ENCODE measurements around the gene GSTO2. TPM values are rescaled to one million over a fixed set of nuclear protein-coding genes. Genes with fewer than 3 reads are reported as not detected.
A peak's percentile ranks its signal among the peaks of the same experiment; 100 is the strongest.

Gene GSTO2
- total and polyA plus RNA-seq, 10 of the 15 experiments (the other 5 are each of a cell fraction or from before 2014, with no cell fraction given): 0.16 to 0.86 (median 0.46) TPM

DNA sequence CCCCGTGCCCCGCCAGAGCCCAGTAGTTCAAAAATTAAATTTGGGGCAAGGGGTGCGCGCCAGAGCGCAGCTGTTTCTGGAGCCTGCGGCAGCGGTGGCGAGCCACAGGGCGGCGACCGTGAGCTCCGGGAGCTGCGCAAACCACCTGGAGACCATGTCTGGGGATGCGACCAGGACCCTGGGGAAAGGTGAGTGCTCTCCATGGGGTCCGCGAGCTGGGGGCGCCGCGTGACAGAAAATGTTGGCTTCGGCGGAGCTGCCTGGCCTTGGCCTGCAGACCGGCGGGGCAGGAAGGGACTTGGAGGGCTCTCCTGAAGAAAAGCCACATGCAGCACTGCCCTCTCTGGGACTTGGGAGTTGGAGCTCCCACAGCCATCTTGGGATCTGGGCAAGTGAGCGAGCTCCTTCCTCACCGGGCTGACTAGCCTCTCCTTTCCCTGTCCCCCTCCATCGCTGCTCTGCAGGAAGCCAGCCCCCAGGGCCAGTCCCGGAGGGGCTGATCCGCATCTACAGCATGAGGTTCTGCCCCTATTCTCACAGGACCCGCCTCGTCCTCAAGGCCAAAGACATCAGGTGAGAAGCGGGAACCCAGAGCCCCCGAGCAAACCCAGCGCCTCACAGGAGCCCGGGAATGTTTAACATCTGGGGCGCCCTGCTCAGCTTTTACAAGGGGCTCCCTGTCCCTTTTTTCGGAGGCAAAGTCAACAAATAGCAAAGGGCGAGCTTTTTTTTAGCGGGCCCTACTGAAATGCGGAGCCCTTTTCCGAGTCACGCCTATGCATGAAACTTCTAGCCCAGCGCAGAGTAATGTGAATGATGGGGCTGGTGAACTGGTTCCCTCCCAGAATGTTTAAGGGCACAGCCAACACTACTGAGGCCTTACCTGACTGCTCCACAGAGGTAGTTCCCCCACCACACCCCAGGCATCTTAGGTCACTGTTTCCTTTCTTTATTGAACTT is 6.1 kb downstream of the GSTO2 start:
- Histone ChIP-seq H3K79me2 (ENCODE audit: control insufficient read depth, insufficient read depth, low read length) (no peaks in the 10 kb centered on the region), H4K20me1 (ENCODE audit: control insufficient read depth, insufficient read depth) (no peaks in the 10 kb centered on the region), H3K27ac (ENCODE audit: control insufficient read depth, insufficient read depth) (no peak overlapping the region), H3K4me3 (no peak overlapping the region), H3K36me3 (ENCODE audit: control insufficient read depth in 2 of 2, insufficient read depth in 2 of 2, low read length in 1 of 2) (no peaks in the 10 kb centered on the region), H3K4me2 (ENCODE audit: control insufficient read depth, insufficient read depth) (no peak overlapping the region), H3K9ac (ENCODE audit: control insufficient read depth, insufficient read depth, low read length) (no peak overlapping the region), H3K9me3 (replicated peaks; ENCODE audit: control insufficient read depth, insufficient read depth, low read length) (no peaks in the 10 kb centered on the region), H3K27me3 (replicated peaks in 1 of 2; ENCODE audit: control insufficient read depth in 2 of 2, insufficient read depth in 2 of 2, low read length in 1 of 2) (peaks cover 2% of the 10 kb centered on the region in 2 experiments; a peak in 3 of 4 replicates), H2AFZ (ENCODE audit: control insufficient read depth, low read depth, low read length) (no peak overlapping the region), H3K4me1 (ENCODE audit: control insufficient read depth, insufficient read depth, low read length) (no peaks in the 10 kb centered on the region)
- FAIRE-seq: no peak
- ChIA-PET SMC1A (ENCODE audit: uncharacterized antibody, unreplicated experiment) (interaction anchor here (0.7 to 4.0 kb wide), 19 partner anchors 8 to 570 kb away, joined by 3 to 38 read pairs (median 4); partner anchors contain the start of genes CFAP58 and GSTO1), POLR2A (interaction anchor here (0.6 to 0.7 kb wide), 2 partner anchors 18 to 1357 kb away, joined by 3 read pairs; no protein-coding TSS in a partner anchor), CTCF (interaction anchor here (0.6 to 9.3 kb wide), 36 partner anchors 8 to 942 kb away, joined by 3 to 120 read pairs (median 4); partner anchors contain the start of genes CFAP43, CFAP58, GSTO1 and SFR1), RAD21 (ENCODE audit: unreplicated experiment) (interaction anchor here (0.8 to 3.7 kb wide), 10 partner anchors 11 to 1416 kb away, joined by 3 to 24 read pairs (median 4); partner anchors contain the start of genes CFAP58 and GSTO1)
- 17% methylated on average over 42 of the region's 42 CpGs for WGBS (ENCODE audit: insufficient coverage, insufficient replicate concordance, low lambda C conversion rate, missing lambda C conversion rate)
- no peak for DNase-seq (ENCODE audit: low read depth, low spot score)
- no TSS peak for BruUV-seq (replicated peaks)
- ATAC-seq: peak; percentile 97
- intact Hi-C loops (cut with micrococcal nuclease; ENCODE audit: unreplicated experiment): no loop called here
- in situ Hi-C loops (cut with MboI): no loop called here
- no peak for TF ChIP-seq HDAC6 (IDR thresholded peaks at IDR 0.05; ENCODE audit: unreplicated experiment)
- no peak for TF ChIP-seq SIX5 (IDR thresholded peaks at IDR 0.05; ENCODE audit: low read depth, low read length, severe bottlenecking)
- TF ChIP-seq, protein P1, sequence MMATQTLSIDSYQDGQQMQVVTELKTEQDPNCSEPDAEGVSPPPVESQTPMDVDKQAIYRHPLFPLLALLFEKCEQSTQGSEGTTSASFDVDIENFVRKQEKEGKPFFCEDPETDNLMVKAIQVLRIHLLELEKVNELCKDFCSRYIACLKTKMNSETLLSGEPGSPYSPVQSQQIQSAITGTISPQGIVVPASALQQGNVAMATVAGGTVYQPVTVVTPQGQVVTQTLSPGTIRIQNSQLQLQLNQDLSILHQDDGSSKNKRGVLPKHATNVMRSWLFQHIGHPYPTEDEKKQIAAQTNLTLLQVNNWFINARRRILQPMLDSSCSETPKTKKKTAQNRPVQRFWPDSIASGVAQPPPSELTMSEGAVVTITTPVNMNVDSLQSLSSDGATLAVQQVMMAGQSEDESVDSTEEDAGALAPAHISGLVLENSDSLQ (IDR thresholded peaks at IDR 0.05): no peak
- peak; percentile 36; the same call in 1 of the 2 replicates for TF ChIP-seq RAD21 (IDR thresholded peaks at IDR 0.05; ENCODE audit: insufficient read depth, low read depth, low read length)
- TF ChIP-seq CTCF (IDR thresholded peaks at IDR 0.05 in 2 of 3, conservative IDR thresholded peaks at IDR 0.05 in 1 of 3; ENCODE audit: control insufficient read depth in 2 of 3, extremely low read depth in 1 of 3, insufficient read depth in 1 of 3, low read depth in 3 of 3, low read length in 3 of 3): peak; percentile 69 to 97 (median 86)
- 0 out of 2 replicates have a peak, but pooled peaks have one; percentile 30 for TF ChIP-seq RUNX3 (IDR thresholded peaks at IDR 0.05; ENCODE audit: low read length)
- TF ChIP-seq IRF4 (IDR thresholded peaks at IDR 0.05; ENCODE audit: low read depth, low read length): no peak
- TF ChIP-seq BACH1 (IDR thresholded peaks at IDR 0.05; ENCODE audit: borderline replicate concordance): no peak
- no peak for TF ChIP-seq CEBPZ (IDR thresholded peaks at IDR 0.05; ENCODE audit: low read depth, low read length)
- TF ChIP-seq HDGF (IDR thresholded peaks at IDR 0.05): no peak
- TF ChIP-seq, protein P2, sequence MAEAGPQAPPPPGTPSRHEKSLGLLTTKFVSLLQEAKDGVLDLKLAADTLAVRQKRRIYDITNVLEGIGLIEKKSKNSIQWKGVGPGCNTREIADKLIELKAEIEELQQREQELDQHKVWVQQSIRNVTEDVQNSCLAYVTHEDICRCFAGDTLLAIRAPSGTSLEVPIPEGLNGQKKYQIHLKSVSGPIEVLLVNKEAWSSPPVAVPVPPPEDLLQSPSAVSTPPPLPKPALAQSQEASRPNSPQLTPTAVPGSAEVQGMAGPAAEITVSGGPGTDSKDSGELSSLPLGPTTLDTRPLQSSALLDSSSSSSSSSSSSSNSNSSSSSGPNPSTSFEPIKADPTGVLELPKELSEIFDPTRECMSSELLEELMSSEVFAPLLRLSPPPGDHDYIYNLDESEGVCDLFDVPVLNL (IDR thresholded peaks at IDR 0.05; ENCODE audit: low read depth, low read length): no peak

All from GM12878 (cell line).